ENCODE data around the gene ITGB3BP.

Gene ITGB3BP

GRCh38 chr1:63418101-63418500 lies 104.9 kb downstream of the ITGB3BP start:
- DNase-seq (ENCODE audit: low spot score) = no peak

DNA sequence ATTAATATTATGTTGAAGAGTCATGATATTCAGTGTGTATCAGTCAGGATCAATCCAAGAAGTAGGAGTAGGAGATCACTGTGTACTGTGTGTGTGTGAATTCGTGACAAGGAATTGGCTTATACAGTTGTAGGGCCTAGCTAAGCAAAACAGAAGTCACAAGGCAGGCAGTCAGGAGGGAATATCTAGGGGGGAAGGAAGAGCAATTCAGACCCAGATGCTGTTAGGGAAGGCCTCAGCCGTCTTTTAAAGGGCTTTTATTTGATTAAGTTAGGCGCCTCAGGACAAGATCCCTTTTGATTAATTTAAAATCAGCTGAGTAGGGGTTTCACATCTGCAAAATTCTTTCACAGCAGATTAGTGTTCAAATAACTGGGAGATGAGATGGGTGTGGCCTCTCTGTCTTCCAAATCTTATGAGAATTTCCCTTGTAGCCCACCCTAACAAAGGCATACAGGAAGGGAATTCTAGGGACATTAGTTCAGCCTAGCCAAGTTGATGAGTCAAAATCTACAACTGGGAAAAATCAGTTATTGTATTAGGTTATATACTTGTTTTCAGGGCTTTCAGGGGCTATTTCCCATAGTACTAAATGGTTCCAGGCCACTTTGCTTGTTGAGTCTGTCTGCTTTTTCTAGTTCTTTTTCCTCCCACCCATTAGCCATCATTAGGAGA lies 108.2 kb downstream of the ITGB3BP start:
- no peak for DNase-seq (ENCODE audit: low spot score)

DNA sequence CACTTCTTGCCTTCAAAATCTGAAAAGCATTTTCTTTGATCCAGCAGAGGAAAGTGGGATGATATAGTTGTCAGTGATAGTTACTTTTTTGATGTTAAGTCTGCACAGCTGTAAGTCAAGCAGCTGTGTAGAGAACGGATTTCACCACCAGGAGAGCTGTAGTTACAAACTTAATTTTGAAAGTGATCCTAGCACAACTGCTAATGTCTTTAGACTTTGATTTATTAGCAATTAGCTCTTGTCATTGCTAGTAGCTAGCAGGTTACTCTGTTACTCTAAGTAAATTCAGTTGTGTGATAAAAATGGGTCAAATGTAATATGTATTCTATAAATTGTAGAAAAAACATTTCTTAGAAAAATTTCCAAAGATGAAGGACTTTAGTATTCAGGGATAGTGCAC lies 109.6 kb downstream of the ITGB3BP start:
- no peak for DNase-seq (ENCODE audit: low spot score)

DNA sequence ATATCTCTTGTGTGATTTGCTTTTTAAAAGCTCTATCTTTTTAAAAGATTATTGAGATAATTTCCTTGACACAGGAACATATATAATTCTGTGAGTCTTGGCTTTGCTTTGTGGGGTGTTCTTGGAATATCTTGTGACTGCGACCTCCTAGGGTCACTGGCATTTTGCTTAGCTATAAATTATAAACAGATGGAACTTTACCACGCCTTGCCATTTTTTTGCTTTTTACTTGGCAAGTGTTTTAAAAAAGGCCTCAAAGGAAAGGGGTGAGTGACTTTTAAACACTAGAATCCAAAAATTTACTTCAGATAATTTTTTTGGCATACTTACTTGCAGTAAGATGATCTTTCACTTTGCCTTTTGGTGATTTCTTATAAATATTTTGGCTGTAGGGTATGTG lies 112.0 kb downstream of the ITGB3BP start:
- no peak for DNase-seq (ENCODE audit: low spot score)

DNA sequence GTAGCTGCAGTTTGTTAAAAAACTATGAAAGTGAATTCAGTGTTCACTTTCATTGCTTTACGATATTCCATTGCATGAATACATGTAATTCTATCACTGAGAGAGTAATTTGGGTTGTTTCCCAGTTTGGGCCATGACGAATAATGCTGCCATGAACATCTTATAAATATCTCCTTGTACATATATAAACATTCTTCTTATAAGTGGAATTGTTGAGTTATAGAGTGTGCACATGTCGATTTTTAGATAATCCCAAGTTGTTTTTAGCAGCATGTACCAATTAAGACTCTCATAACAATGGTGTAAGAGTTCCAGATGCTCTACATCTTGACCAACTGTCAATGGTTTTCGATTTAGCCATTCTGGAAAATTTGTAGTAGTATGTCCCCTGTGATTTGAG lies 114.7 kb downstream of the ITGB3BP start:
- no peak for DNase-seq (ENCODE audit: low spot score)

- no peak for DNase-seq (ENCODE audit: low spot score)
Measured at GRCh38 chr1:63407002-63407401, 116.0 kb downstream of the ITGB3BP start.

- DNase-seq (ENCODE audit: low spot score) = no peak
Measured at GRCh38 chr1:63405987-63406386, 117.0 kb downstream of the ITGB3BP start.

- peak; percentile 17 for DNase-seq (ENCODE audit: low spot score)
Measured at GRCh38 chr1:63405021-63405420, 118.0 kb downstream of the ITGB3BP start.

DNA sequence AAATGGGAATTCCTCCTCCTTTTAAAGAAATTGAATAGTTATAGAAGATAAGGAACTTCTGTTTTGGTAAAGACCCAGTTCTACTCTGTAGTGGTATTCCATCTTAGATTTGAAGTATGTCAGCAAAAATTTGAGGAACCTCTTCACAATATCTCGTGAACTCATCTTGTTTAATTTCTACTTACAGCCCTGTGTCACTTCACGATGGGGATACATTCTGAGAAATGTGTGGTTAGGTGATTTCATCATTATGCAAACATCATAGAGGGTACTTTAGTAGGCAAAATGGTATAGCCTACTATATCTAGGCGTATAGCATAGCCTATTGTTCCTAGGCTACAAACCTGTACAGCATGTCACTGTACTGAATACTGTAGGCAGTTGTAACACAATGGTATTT lies 119.6 kb downstream of the ITGB3BP start:
- no peak for DNase-seq (ENCODE audit: low spot score)

- DNase-seq (ENCODE audit: low spot score) = no peak
Measured at GRCh38 chr1:63401945-63402344, 121.1 kb downstream of the ITGB3BP start.
